Smooth muscle cell (in vitro differentiated cells): Measurements from ENCODE around the gene INSIG2. TPM values are rescaled to one million over a fixed set of nuclear protein-coding genes. Genes with fewer than 3 reads are reported as not detected.

ENCODE experiments used
- DNase-seq: peaks from one replicate; lab custom pipeline; 2025; ENCODE audit not compliant: unreplicated experiment; lab: John Stamatoyannopoulos, UW
- H2AFZ ChIP-seq: fragments of 200-600 bp; sonication (generic); 2 replicates; pipeline ENCODE4 v1.6.0; 2016; ENCODE audit warnings: antibody characterized with exemption, low read depth, mild to moderate bottlenecking
- H3F3A ChIP-seq: fragments of 200-600 bp; sonication (generic); 2 replicates; pipeline ENCODE4 v1.6.0; 2017; ENCODE audit warnings: antibody characterized with exemption, low read depth
- H3K27ac ChIP-seq: fragments of 200-600 bp; sonication (generic); 2 replicates; pipeline ENCODE4 v1.5.1; 2016; ENCODE audit warnings: low read depth, mild to moderate bottlenecking
- H3K27me3 ChIP-seq: fragments of 200-600 bp; sonication (generic); 2 replicates; pipeline ENCODE4 v1.6.1; 2016; ENCODE audit warnings: low read depth, mild to moderate bottlenecking
- H3K36me3 ChIP-seq: fragments of 200-600 bp; sonication (generic); 2 replicates; pipeline ENCODE4 v1.5.1; 2016; ENCODE audit warnings: low read depth
- H3K4me1 ChIP-seq: fragments of 200-600 bp; sonication (generic); 2 replicates; pipeline ENCODE4 v1.5.1; 2016; ENCODE audit warnings: low read depth
- H3K4me2 ChIP-seq: fragments of 200-600 bp; sonication (generic); 2 replicates; pipeline ENCODE4 v1.6.0; 2016; ENCODE audit warnings: mild to moderate bottlenecking
- H3K4me3 ChIP-seq: fragments of 200-600 bp; sonication (generic); 2 replicates; pipeline ENCODE4 v1.5.1; 2016; ENCODE audit warnings: mild to moderate bottlenecking
- H3K79me2 ChIP-seq: fragments of 200-600 bp; sonication (generic); 2 replicates; pipeline ENCODE4 v1.6.0; 2016; ENCODE audit warnings: low read depth, mild to moderate bottlenecking
- H3K9ac ChIP-seq: fragments of 200-600 bp; sonication (generic); 2 replicates; pipeline ENCODE4 v1.6.0; 2016; ENCODE audit warnings: low read depth
- H3K9me3 ChIP-seq: fragments of 200-600 bp; sonication (generic); replicated peaks from 2 replicates; pipeline ENCODE4 v1.5.1; 2016; ENCODE audit warnings: low read depth
- H4K20me1 ChIP-seq: fragments of 200-600 bp; sonication (generic); 2 replicates; pipeline ENCODE4 v1.6.0; 2016; ENCODE audit warnings: low read depth
- CTCF ChIP-seq: fragments of 200-600 bp; sonication (generic); IDR thresholded peaks from 2 replicates; pipeline ENCODE4 v1.5.1; 2017; ENCODE audit warnings: borderline replicate concordance, mild to moderate bottlenecking, antibody characterized with exemption; ENCODE audit not compliant: insufficient read depth, poor library complexity, severe bottlenecking
- WGBS: methylation state at CpG from one replicate; pipeline ENCODE4 v1.1.7; 2016; ENCODE audit warnings: low lambda C conversion rate; 5-methylcytosine and 5-hydroxymethylcytosine counted together
- polyA plus RNA-seq: library from polyadenylated mRNA; unstranded; fragments of >200 nt; fragmentation: Nextera tagmentation; extraction: Ambion mirVana; gene quantifications from 2 replicates; pipeline ENCODE4 v1.2.1, GENCODE V29; 2016
- total RNA-seq: library from RNA; depleted of rRNA; stranded (reverse); fragments of >200 nt; gene quantifications from 2 replicates; pipeline ENCODE4 v1.2.3, GENCODE V29; 2014

INSIG2 gene
- total and polyA plus RNA-seq, 2 experiments from 2014 or later: 51.6 to 85.6 TPM

GRCh38 chr2:118044854-118045253 lies 43.4 kb upstream of the INSIG2 start:
- Histone ChIP-seq H2AFZ (no peak overlapping the region), H3K4me2 (no peak overlapping the region), H3K36me3 (no peaks in the 10 kb centered on the region), H3F3A (no peaks in the 10 kb centered on the region), H3K4me3 (no peak overlapping the region), H3K9me3 (no peaks in the 10 kb centered on the region), H4K20me1 (no peaks in the 10 kb centered on the region), H3K4me1 (peaks cover 5% of the 10 kb centered on the region), H3K9ac (no peak overlapping the region), H3K27ac (no peak overlapping the region), H3K27me3 (peaks cover 24% of the 10 kb centered on the region), H3K79me2 (no peaks in the 10 kb centered on the region)
- WGBS: 89% methylated on average over 2 of the region's 2 CpGs
- no peak for DNase-seq
- TF ChIP-seq CTCF: no peak

GRCh38 chr2:118045286-118045685 lies 43.0 kb upstream of the INSIG2 start:
- Histone ChIP-seq H3K36me3 (no peaks in the 10 kb centered on the region), H3K27ac (no peak overlapping the region), H3K9ac (no peak overlapping the region), H2AFZ (no peak overlapping the region), H4K20me1 (no peaks in the 10 kb centered on the region), H3K9me3 (no peaks in the 10 kb centered on the region), H3K4me2 (no peak overlapping the region), H3F3A (no peaks in the 10 kb centered on the region), H3K4me1 (peaks cover 6% of the 10 kb centered on the region), H3K79me2 (no peaks in the 10 kb centered on the region), H3K27me3 (peaks cover 24% of the 10 kb centered on the region), H3K4me3 (no peak overlapping the region)
- WGBS: 79% methylated on average over 1 of the region's 1 CpG
- no peak for TF ChIP-seq CTCF
- no peak for DNase-seq

GRCh38 chr2:118046634-118047210 lies 41.5 kb upstream of the INSIG2 start:
- H3K4me3 ChIP-seq: peak overlapping the region; percentile 15
- DNase-seq: no peak
- no peaks in the 10 kb centered on the region for H3K79me2 ChIP-seq
- TF ChIP-seq CTCF: peak; percentile 60
- peak overlapping the region; percentile 51 for H3K27ac ChIP-seq
- H3K27me3 ChIP-seq: peaks cover 14% of the 10 kb centered on the region
- no peak overlapping the region for H3K9ac ChIP-seq
- H3K4me2 ChIP-seq: peak overlapping the region; percentile 76
- H4K20me1 ChIP-seq: no peaks in the 10 kb centered on the region
- H2AFZ ChIP-seq: no peak overlapping the region
- H3K9me3 ChIP-seq: no peaks in the 10 kb centered on the region
- peaks cover 16% of the 10 kb centered on the region for H3K4me1 ChIP-seq
- H3K36me3 ChIP-seq: no peaks in the 10 kb centered on the region
- no peaks in the 10 kb centered on the region for H3F3A ChIP-seq
- 6% methylated on average over 4 of the region's 4 CpGs for WGBS

- Histone ChIP-seq H3K79me2 (no peaks in the 10 kb centered on the region), H3K4me2 (peak overlapping the region; percentile 76), H3F3A (no peaks in the 10 kb centered on the region), H4K20me1 (no peaks in the 10 kb centered on the region), H3K36me3 (no peaks in the 10 kb centered on the region), H3K9me3 (no peaks in the 10 kb centered on the region), H3K4me1 (peaks cover 16% of the 10 kb centered on the region), H3K27me3 (peaks cover 11% of the 10 kb centered on the region), H3K9ac (no peak overlapping the region), H3K27ac (peak overlapping the region; percentile 51), H2AFZ (no peak overlapping the region), H3K4me3 (peak overlapping the region; percentile 15)
- DNase-seq: no peak
- WGBS: 39% methylated on average over 3 of the region's 3 CpGs
- no peak for TF ChIP-seq CTCF
Observed at GRCh38 chr2:118047380-118047826, 40.9 kb upstream of the INSIG2 start.
